HFFc6 (cell line): Measurements from ENCODE around the gene BAG1. TPM values are rescaled to one million over a fixed set of nuclear protein-coding genes. Genes with fewer than 3 reads are reported as not detected.

Source experiments
- DNase-seq: peaks from one replicate; pipeline ENCODE4 v3.0.0-alpha.2; 2018
- H3K27ac Mint-ChIP-seq: 2 replicates; pipeline ENCODE4 v1.8.0; 2020; ENCODE audit warnings: mild to moderate bottlenecking, mixed read lengths
- H3K27me3 Mint-ChIP-seq: 2 replicates; pipeline ENCODE4 v1.8.0; 2021; ENCODE audit warnings: mild to moderate bottlenecking, moderate library complexity, mixed read lengths; ENCODE audit not compliant: insufficient read depth
- H3K36me3 Mint-ChIP-seq: 2 replicates; pipeline ENCODE4 v1.8.0; 2021; ENCODE audit warnings: low read depth, mixed read lengths
- H3K4me1 Mint-ChIP-seq: 2 replicates; pipeline ENCODE4 v1.8.0; 2020; ENCODE audit warnings: low read depth, mixed read lengths
- H3K4me3 Mint-ChIP-seq: 2 replicates; pipeline ENCODE4 v1.8.0; 2020; ENCODE audit warnings: mild to moderate bottlenecking, moderate library complexity, mixed read lengths
- H3K9me3 Mint-ChIP-seq: 2 replicates; pipeline ENCODE4 v1.8.0; 2020; ENCODE audit warnings: mild to moderate bottlenecking, mixed read lengths
- total RNA-seq, 6 experiments: library from RNA; stranded (reverse); fragmentation: NEBNext Ultra II Directional; extraction: Animal tissue kit (Norgen Biotek cat#: 25700); gene quantifications; 2 replicates in 1 of 6; 3 replicates in 5 of 6; pipeline ENCODE4 v1.2.3, GENCODE V29; 2021
- TF ChIP-seq, protein P1 (sequence below): fragments of 200-600 bp; sonication (generic); IDR thresholded peaks from 2 replicates; pipeline ENCODE4 v1.5.0; 2021; ENCODE audit warnings: antibody characterized with exemption, mild to moderate bottlenecking

BAG1 gene
- total RNA-seq, 6 experiments from 2014 or later: 22.5 to 31.3 (median 27.6) TPM

DNA sequence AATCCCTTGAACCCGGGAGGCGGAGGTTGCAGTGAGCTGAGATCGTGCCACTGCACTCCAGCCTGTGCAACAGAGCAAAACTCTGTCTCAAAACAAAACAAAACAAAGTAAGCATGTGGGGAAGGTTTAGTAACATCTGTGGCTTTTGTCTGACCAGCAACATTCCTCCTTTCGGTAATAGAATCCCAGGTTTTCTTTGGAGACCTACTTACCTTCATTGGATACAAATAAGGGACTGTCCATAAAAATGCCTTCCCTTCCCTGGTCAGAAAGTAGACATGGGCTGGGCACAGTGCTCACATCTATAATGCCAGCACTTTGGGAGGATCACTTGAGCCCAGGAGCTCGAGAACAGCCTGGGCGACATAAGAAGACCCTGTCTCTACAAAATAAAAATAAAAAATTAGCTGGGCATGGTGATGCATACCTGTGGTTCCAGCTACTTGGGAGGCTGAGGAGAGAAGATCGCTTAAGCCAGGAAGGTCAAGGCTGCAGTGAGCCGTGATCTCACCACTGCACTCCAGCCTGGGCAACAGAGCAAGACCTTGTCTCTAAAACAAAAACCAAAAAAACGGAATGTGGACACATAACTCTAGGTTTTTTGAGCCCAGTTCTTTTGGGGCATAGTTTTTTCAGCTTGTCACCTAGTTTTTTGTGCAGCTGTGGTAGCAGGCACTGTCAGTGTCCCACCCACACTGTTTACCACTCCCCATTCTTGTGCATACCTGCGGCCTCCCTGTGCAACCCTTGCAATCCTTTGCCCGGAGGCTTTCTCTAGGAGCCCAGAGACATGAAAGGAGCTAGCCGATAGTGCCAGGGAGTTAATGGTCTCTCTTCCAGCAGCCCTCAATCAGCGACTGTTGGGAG, 33.5 kb downstream of the BAG1 start:
- DNase-seq: no peak

GRCh38 chr9:33229359-33230114, 35.0 kb downstream of the BAG1 start:
- TF ChIP-seq, protein P1, sequence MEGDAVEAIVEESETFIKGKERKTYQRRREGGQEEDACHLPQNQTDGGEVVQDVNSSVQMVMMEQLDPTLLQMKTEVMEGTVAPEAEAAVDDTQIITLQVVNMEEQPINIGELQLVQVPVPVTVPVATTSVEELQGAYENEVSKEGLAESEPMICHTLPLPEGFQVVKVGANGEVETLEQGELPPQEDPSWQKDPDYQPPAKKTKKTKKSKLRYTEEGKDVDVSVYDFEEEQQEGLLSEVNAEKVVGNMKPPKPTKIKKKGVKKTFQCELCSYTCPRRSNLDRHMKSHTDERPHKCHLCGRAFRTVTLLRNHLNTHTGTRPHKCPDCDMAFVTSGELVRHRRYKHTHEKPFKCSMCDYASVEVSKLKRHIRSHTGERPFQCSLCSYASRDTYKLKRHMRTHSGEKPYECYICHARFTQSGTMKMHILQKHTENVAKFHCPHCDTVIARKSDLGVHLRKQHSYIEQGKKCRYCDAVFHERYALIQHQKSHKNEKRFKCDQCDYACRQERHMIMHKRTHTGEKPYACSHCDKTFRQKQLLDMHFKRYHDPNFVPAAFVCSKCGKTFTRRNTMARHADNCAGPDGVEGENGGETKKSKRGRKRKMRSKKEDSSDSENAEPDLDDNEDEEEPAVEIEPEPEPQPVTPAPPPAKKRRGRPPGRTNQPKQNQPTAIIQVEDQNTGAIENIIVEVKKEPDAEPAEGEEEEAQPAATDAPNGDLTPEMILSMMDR: peak; percentile 24; the same call in 1 of the 2 replicates
- peaks cover 59% of the 10 kb centered on the region for H3K4me1 Mint-ChIP-seq
- H3K36me3 Mint-ChIP-seq: 0 out of 2 replicates have a peak, but pooled peaks cover 5% of the 10 kb centered on the region
- H3K4me3 Mint-ChIP-seq: no peak overlapping the region
- H3K27ac Mint-ChIP-seq: no peak overlapping the region
- no peaks in the 10 kb centered on the region for H3K9me3 Mint-ChIP-seq
- H3K27me3 Mint-ChIP-seq: peaks cover 8% of the 10 kb centered on the region
- no peak for DNase-seq

More for the DNA sequence above, 33.5 kb downstream of the BAG1 start:
- Mint-ChIP-seq H3K9me3 (no peaks in the 10 kb centered on the region), H3K4me1 (peaks cover 61% of the 10 kb centered on the region), H3K27ac (no peak overlapping the region), H3K27me3 (peaks cover 8% of the 10 kb centered on the region), H3K4me3 (no peak overlapping the region), H3K36me3 (0 out of 2 replicates have a peak, but pooled peaks cover 5% of the 10 kb centered on the region)
- TF ChIP-seq, protein P1: no peak

- no peak overlapping the region for H3K27ac Mint-ChIP-seq
Observed at GRCh38 chr9:33228606-33229005, 35.9 kb downstream of the BAG1 start.

GRCh38 chr9:33227741-33228140, 36.8 kb downstream of the BAG1 start:
- no peaks in the 10 kb centered on the region for H3K9me3 Mint-ChIP-seq
- 0 out of 2 replicates have a peak, but pooled peaks cover under 1% of the 10 kb centered on the region for H3K36me3 Mint-ChIP-seq
- H3K4me3 Mint-ChIP-seq: no peak overlapping the region
- H3K4me1 Mint-ChIP-seq: peaks cover 41% of the 10 kb centered on the region
- peaks cover 8% of the 10 kb centered on the region for H3K27me3 Mint-ChIP-seq
- TF ChIP-seq, protein P1: no peak
- H3K27ac Mint-ChIP-seq: no peak overlapping the region
- DNase-seq: no peak

More at GRCh38 chr9:33228606-33229005, 35.9 kb downstream of the BAG1 start:
- Mint-ChIP-seq H3K36me3 (0 out of 2 replicates have a peak, but pooled peaks cover 5% of the 10 kb centered on the region), H3K4me3 (no peak overlapping the region), H3K27me3 (peaks cover 8% of the 10 kb centered on the region), H3K4me1 (peaks cover 50% of the 10 kb centered on the region), H3K9me3 (no peaks in the 10 kb centered on the region)
- TF ChIP-seq, protein P1: no peak
- DNase-seq: no peak

- Mint-ChIP-seq H3K27ac (no peak overlapping the region), H3K4me3 (no peak overlapping the region), H3K36me3 (no peaks in the 10 kb centered on the region), H3K9me3 (no peaks in the 10 kb centered on the region), H3K27me3 (peaks cover 8% of the 10 kb centered on the region), H3K4me1 (peaks cover 37% of the 10 kb centered on the region)
- no peak for DNase-seq
- TF ChIP-seq, protein P1: no peak
Observed at GRCh38 chr9:33227008-33227398, 37.5 kb downstream of the BAG1 start.
